HepG2 (cell line): ENCODE measurements around the gene GADD45GIP1. TPM values are rescaled to one million over a fixed set of nuclear protein-coding genes. Genes with fewer than 3 reads are reported as not detected.

Source experiments
- ATM ChIP-seq: fragments of 450-650 bp; IDR thresholded peaks from 2 replicates; pipeline ENCODE4 v1.7.1; 2017; ENCODE audit warnings: mild to moderate bottlenecking, borderline replicate concordance
- BATF2 ChIP-seq: sonication (generic); formaldehyde crosslinking; IDR thresholded peaks from 2 replicates; pipeline ENCODE4 v1.8.0; 2022; ENCODE audit warnings: mild to moderate bottlenecking, missing genetic modification reagents, moderate library complexity
- CEBPB ChIP-seq: IDR thresholded peaks from 2 replicates; pipeline ENCODE4 v1.6.1; 2011; ENCODE audit warnings: low read depth, low read length, improper control_type of control experiment, borderline replicate concordance
- DR1 ChIP-seq: sonication (generic); formaldehyde crosslinking; IDR thresholded peaks from 2 replicates; pipeline ENCODE4 v1.8.0; 2021; ENCODE audit warnings: mild to moderate bottlenecking, missing genetic modification reagents, inconsistent platforms
- FIP1L1 ChIP-seq: fragments of 200-400 bp; formaldehyde crosslinking; IDR thresholded peaks from 2 replicates; pipeline ENCODE4 v1.6.1; 2018; ENCODE audit warnings: low read depth, mild to moderate bottlenecking, low read length, moderate library complexity, borderline replicate concordance; ENCODE audit not compliant: insufficient read depth
- HNRNPL ChIP-seq: fragments of 200-400 bp; formaldehyde crosslinking; IDR thresholded peaks from 2 replicates; pipeline ENCODE4 v1.6.1; 2017; ENCODE audit warnings: mild to moderate bottlenecking, low read depth, low read length
- IRX3 ChIP-seq: sonication (generic); formaldehyde crosslinking; IDR thresholded peaks from 2 replicates; pipeline ENCODE4 v1.8.1; 2023; ENCODE audit warnings: mild to moderate bottlenecking, low read depth, missing genetic modification reagents, borderline replicate concordance
- MBNL3 ChIP-seq: fragments of 250-450 bp; sonication (Bioruptor Pico); conservative IDR thresholded peaks from 2 replicates; pipeline ENCODE4 v1.8.0; 2022; ENCODE audit warnings: mild to moderate bottlenecking, inconsistent platforms
- NFKB2 ChIP-seq: sonication (generic); formaldehyde crosslinking; IDR thresholded peaks from 2 replicates; pipeline ENCODE4 v1.4.0; 2020; ENCODE audit warnings: missing genetic modification reagents, borderline replicate concordance
- ONECUT2 ChIP-seq: sonication (generic); formaldehyde crosslinking; IDR thresholded peaks from 2 replicates; pipeline ENCODE4 v1.4.0; 2020; ENCODE audit warnings: missing genetic modification reagents
- PREB ChIP-seq: sonication (generic); formaldehyde crosslinking; IDR thresholded peaks from 2 replicates; pipeline ENCODE4 v1.4.0; 2020; ENCODE audit warnings: missing genetic modification reagents
- RCOR2 ChIP-seq: IDR thresholded peaks from 2 replicates; pipeline ENCODE4 v1.6.1; 2016; ENCODE audit warnings: missing biosample characterization, missing genetic modification reagents
- SIX4 ChIP-seq: sonication (generic); formaldehyde crosslinking; IDR thresholded peaks from 2 replicates; pipeline ENCODE4 v1.4.0; 2020; ENCODE audit warnings: missing genetic modification reagents
- SRY ChIP-seq: sonication (generic); formaldehyde crosslinking; IDR thresholded peaks from 2 replicates; pipeline ENCODE4 v1.8.0; 2022; ENCODE audit warnings: mild to moderate bottlenecking, missing genetic modification reagents
- U2AF1 ChIP-seq: fragments of 200-400 bp; formaldehyde crosslinking; optimal IDR thresholded peaks from 2 replicates; pipeline ENCODE3; 2017; ENCODE audit warnings: mild to moderate bottlenecking, low read depth, low read length
- ZMAT3 ChIP-seq: sonication (generic); formaldehyde crosslinking; conservative IDR thresholded peaks from 2 replicates; pipeline ENCODE4 v1.7.0; 2021; ENCODE audit warnings: missing genetic modification reagents
- ZNF160 ChIP-seq: sonication (generic); formaldehyde crosslinking; IDR thresholded peaks from 2 replicates; pipeline ENCODE4 v1.8.0; 2022; ENCODE audit warnings: mild to moderate bottlenecking, inconsistent platforms, missing genetic modification reagents
- ZNF430 ChIP-seq: sonication (generic); formaldehyde crosslinking; IDR thresholded peaks from 2 replicates; pipeline ENCODE4 v1.9.0; 2021; ENCODE audit warnings: mild to moderate bottlenecking, missing genetic modification reagents
- ZNF503 ChIP-seq: sonication (generic); formaldehyde crosslinking; IDR thresholded peaks from 2 replicates; pipeline ENCODE4 v1.4.0; 2020; ENCODE audit warnings: missing genetic modification reagents
- ZNF512B ChIP-seq: sonication (generic); formaldehyde crosslinking; IDR thresholded peaks from 2 replicates; pipeline ENCODE4 v1.5.1; 2020; ENCODE audit warnings: missing genetic modification reagents, mild to moderate bottlenecking, borderline replicate concordance
- ZNF644 ChIP-seq: IDR thresholded peaks from 2 replicates; pipeline ENCODE4 v1.6.1; 2016; ENCODE audit warnings: low read depth
- ZNF747 ChIP-seq: sonication (generic); formaldehyde crosslinking; IDR thresholded peaks from 2 replicates; pipeline ENCODE4 v1.8.1; 2023; ENCODE audit warnings: missing genetic modification reagents, mild to moderate bottlenecking, borderline replicate concordance
- polyA plus RNA-seq, 8 experiments: library from polyadenylated mRNA; depleted of rRNA in 3 of 8; stranded (reverse) in 7 of 8; unstranded in 1 of 8; fragments of >200 nt; fragmentation: Illumina TruSeq in 4 of 8; extraction: Trizol in 4 of 8; gene quantifications; 2 replicates each; pipeline versions ENCODE4 v1.2.1 to v1.2.3, GENCODE V29; 2011 to 2016; ENCODE audit warnings: low read depth in 4 of 8, missing spikeins in 1 of 8, mixed read lengths in 1 of 8; ENCODE audit not compliant: insufficient read depth in 1 of 8
- total RNA-seq, 5 experiments: library from RNA; depleted of rRNA; stranded (reverse); fragments of >200 nt; fragmentation: Illumina TruSeq; extraction: Trizol; gene quantifications; 2 replicates each; pipeline ENCODE4 v1.2.3, GENCODE V29; 2016; ENCODE audit warnings: low read depth in 1 of 5

Gene GADD45GIP1
- total and polyA plus RNA-seq, 2 of the 13 experiments (the other 11 are each of a cell fraction or from before 2014, with no cell fraction given): 24.6 to 30.7 TPM

GRCh38 chr19:12996406-12997094, 39.5 kb upstream of the GADD45GIP1 start (continued):
- TF ChIP-seq DR1 (CRISPR knock-in tag): no peak
- peak; percentile 49; the same call in 1 of the 2 replicates for TF ChIP-seq NFKB2 (CRISPR knock-in tag)
- TF ChIP-seq ZMAT3 (CRISPR knock-in tag): peak; percentile 15; the same call in 1 of the 2 replicates
- no peak for TF ChIP-seq MBNL3 (CRISPR knock-in tag)
- TF ChIP-seq FIP1L1: no peak
- no peak for TF ChIP-seq ONECUT2 (CRISPR knock-in tag)
- no peak for TF ChIP-seq SIX4 (CRISPR knock-in tag)
- peak; percentile 66 for TF ChIP-seq HNRNPL
- no peak for TF ChIP-seq ZNF430 (CRISPR knock-in tag)
- TF ChIP-seq ZNF644: no peak
- no peak for TF ChIP-seq PREB (CRISPR knock-in tag)
- TF ChIP-seq ZNF512B (CRISPR knock-in tag): no peak
- TF ChIP-seq ZNF747 (CRISPR knock-in tag): no peak
- TF ChIP-seq ATM: no peak
- TF ChIP-seq IRX3 (CRISPR knock-in tag): peak; percentile 27; the same call in 1 of the 2 replicates
- no peak for TF ChIP-seq RCOR2 (CRISPR knock-in tag)
- no peak for TF ChIP-seq ZNF503
- TF ChIP-seq SRY (CRISPR knock-in tag): 0 out of 2 replicates have a peak, but pooled peaks have one; percentile 4
- TF ChIP-seq ZNF160 (CRISPR knock-in tag): peak; percentile 34; the same call in 1 of the 2 replicates
- no peak for TF ChIP-seq CEBPB
- no peak for TF ChIP-seq BATF2 (CRISPR knock-in tag)
- TF ChIP-seq U2AF1: peak; percentile 53
